Vagina (tissue), 2 donors: ENCODE measurements around the gene FXR1.
"Not testable (repeated sequence)": the region's sequence is repeated elsewhere in the genome, so short reads cannot be mapped to it uniquely, and the experiment has no call there.

Experiments used
- CTCF ChIP-seq, 3 experiments: fragments of 450-650 bp in 2 of 3; fragments of 200-600 bp in 1 of 3; sonication (generic) in 1 of 3; IDR thresholded peaks; one replicate each; pipeline ENCODE4 v1.5.1; 2017 to 2019; ENCODE audit warnings: antibody characterized with exemption in 3 of 3, mild to moderate bottlenecking in 2 of 3, moderate library complexity in 2 of 3
- POLR2A ChIP-seq, 2 donors: fragments of 450-650 bp; IDR thresholded peaks; one replicate each; pipeline ENCODE4 v1.6.1; 2017; ENCODE audit warnings: antibody characterized with exemption in 2 of 2, mild to moderate bottlenecking in 2 of 2, moderate library complexity in 2 of 2
- POLR2AphosphoS5 ChIP-seq, 2 donors: sonication (generic); formaldehyde crosslinking; IDR thresholded peaks; one replicate each; pipeline ENCODE4 v1.9.0; 2017; ENCODE audit warnings: antibody characterized with exemption in 2 of 2, mild to moderate bottlenecking in 2 of 2, low read depth in 1 of 2; ENCODE audit not compliant: insufficient read depth in 1 of 2

- not testable (repeated sequence) for TF ChIP-seq POLR2AphosphoS5 (IDR thresholded peaks at IDR 0.05; ENCODE audit: insufficient read depth in 1 of 2, low read depth in 1 of 2); POLR2A (IDR thresholded peaks at IDR 0.05); CTCF (IDR thresholded peaks at IDR 0.05)
These were observed 91.0 kb downstream of the FXR1 start for GRCh38 chr3:181003469-181003868.
